SU-DHL-6 (cell line): ENCODE measurements around the gene SUV39H2.

ENCODE experiments used
- H2AFZ ChIP-seq: fragments of 200-600 bp; sonication (generic); 2 replicates; pipeline ENCODE4 v1.6.1; 2014; ENCODE audit warnings: low read depth, mild to moderate bottlenecking, moderate library complexity, mixed read lengths, antibody characterized with exemption, low read length; ENCODE audit not compliant: severe bottlenecking
- H3F3A ChIP-seq: fragments of 200-600 bp; shearing (Covaris generic); 2 replicates; pipeline ENCODE4 v1.6.0; 2016; ENCODE audit warnings: antibody characterized with exemption, mild to moderate bottlenecking; ENCODE audit not compliant: insufficient read depth
- H3K27ac ChIP-seq: fragments of 200-600 bp; sonication (generic); 2 replicates; pipeline ENCODE4 v1.5.1; 2016; ENCODE audit warnings: low read depth, mild to moderate bottlenecking, low read length, moderate library complexity, mixed read lengths
- H3K27me3 ChIP-seq: fragments of 200-600 bp; sonication (generic), shearing (Covaris generic); 2 replicates; pipeline ENCODE4 v1.6.0; 2014; ENCODE audit warnings: mild to moderate bottlenecking, low read length
- H3K36me3 ChIP-seq: fragments of 200-600 bp; sonication (generic); 2 replicates; pipeline ENCODE4 v1.6.1; 2014; ENCODE audit warnings: mild to moderate bottlenecking, low read length, mixed read lengths
- H3K4me2 ChIP-seq: fragments of 300-600, 200-600 bp; shearing (Covaris generic), sonication (generic); 2 replicates; pipeline ENCODE4 v1.6.0; 2014; ENCODE audit warnings: low read length, low read depth, mild to moderate bottlenecking; ENCODE audit not compliant: poor library complexity, severe bottlenecking
- H3K4me3 ChIP-seq: fragments of 200-600 bp; sonication (generic); 2 replicates; pipeline ENCODE4 v1.5.1; 2014; ENCODE audit warnings: antibody characterized with exemption, low read length, mild to moderate bottlenecking, mixed read lengths; ENCODE audit not compliant: insufficient read depth, poor library complexity, severe bottlenecking
- H3K79me2 ChIP-seq: fragments of 200-600 bp; sonication (generic); 2 replicates; pipeline ENCODE4 v1.6.1; 2014; ENCODE audit warnings: mild to moderate bottlenecking, low read length, moderate library complexity; ENCODE audit not compliant: insufficient read depth
- H3K9ac ChIP-seq: fragments of 200-600 bp; sonication (generic); 2 replicates; pipeline ENCODE4 v1.7.0; 2014; ENCODE audit warnings: mild to moderate bottlenecking, low read length
- H3K9me2 ChIP-seq: fragments of 200-600 bp; sonication (generic); replicated peaks from 2 replicates; pipeline ENCODE4 v1.6.1; 2014; ENCODE audit warnings: low read length; ENCODE audit not compliant: insufficient read depth
- H3K9me3 ChIP-seq: fragments of 200-600 bp; sonication (generic); 2 replicates; pipeline ENCODE4 v1.6.1; 2014; ENCODE audit warnings: low read length, mixed read lengths; ENCODE audit not compliant: insufficient read depth
- H4K20me1 ChIP-seq: fragments of 200-600 bp; sonication (generic); 2 replicates; pipeline ENCODE4 v1.6.1; 2014; ENCODE audit warnings: low read depth, mild to moderate bottlenecking, antibody characterized with exemption, low read length, moderate library complexity, mixed read lengths
- EZH2phosphoT487 ChIP-seq: fragments of 200-600 bp; sonication (generic), shearing (Covaris generic); conservative IDR thresholded peaks from 2 replicates; pipeline ENCODE4 v1.6.1; 2018; ENCODE audit warnings: mild to moderate bottlenecking, antibody characterized with exemption, low read length, moderate library complexity, mixed read lengths
- TF ChIP-seq, protein P1 (sequence below): fragments of 200-600 bp; sonication (generic); IDR thresholded peaks from one replicate; pipeline ENCODE4 v1.5.1; 2017; ENCODE audit warnings: antibody characterized with exemption, mild to moderate bottlenecking, low read length, moderate library complexity; ENCODE audit not compliant: insufficient read depth, poor library complexity, severe bottlenecking

The SUV39H2 gene

GRCh38 chr10:14880229-14880628, 1.6 kb downstream of the SUV39H2 start:
- Histone ChIP-seq H3K9me3 (no peaks in the 10 kb centered on the region), H3K9me2 (no peaks in the 10 kb centered on the region), H3K4me3 (peak overlapping the region; percentile 79), H3K27me3 (no peaks in the 10 kb centered on the region), H3F3A (peaks cover 9% of the 10 kb centered on the region), H4K20me1 (no peaks in the 10 kb centered on the region), H3K4me2 (peak overlapping the region; percentile 93), H3K9ac (peak overlapping the region; percentile 98), H3K36me3 (peaks cover 20% of the 10 kb centered on the region), H3K79me2 (peaks cover 89% of the 10 kb centered on the region), H3K27ac (peak overlapping the region; percentile 63; the same call in 1 of the 2 replicates), H2AFZ (no peak overlapping the region)
- no peak for TF ChIP-seq EZH2phosphoT487
- TF ChIP-seq, protein P1, sequence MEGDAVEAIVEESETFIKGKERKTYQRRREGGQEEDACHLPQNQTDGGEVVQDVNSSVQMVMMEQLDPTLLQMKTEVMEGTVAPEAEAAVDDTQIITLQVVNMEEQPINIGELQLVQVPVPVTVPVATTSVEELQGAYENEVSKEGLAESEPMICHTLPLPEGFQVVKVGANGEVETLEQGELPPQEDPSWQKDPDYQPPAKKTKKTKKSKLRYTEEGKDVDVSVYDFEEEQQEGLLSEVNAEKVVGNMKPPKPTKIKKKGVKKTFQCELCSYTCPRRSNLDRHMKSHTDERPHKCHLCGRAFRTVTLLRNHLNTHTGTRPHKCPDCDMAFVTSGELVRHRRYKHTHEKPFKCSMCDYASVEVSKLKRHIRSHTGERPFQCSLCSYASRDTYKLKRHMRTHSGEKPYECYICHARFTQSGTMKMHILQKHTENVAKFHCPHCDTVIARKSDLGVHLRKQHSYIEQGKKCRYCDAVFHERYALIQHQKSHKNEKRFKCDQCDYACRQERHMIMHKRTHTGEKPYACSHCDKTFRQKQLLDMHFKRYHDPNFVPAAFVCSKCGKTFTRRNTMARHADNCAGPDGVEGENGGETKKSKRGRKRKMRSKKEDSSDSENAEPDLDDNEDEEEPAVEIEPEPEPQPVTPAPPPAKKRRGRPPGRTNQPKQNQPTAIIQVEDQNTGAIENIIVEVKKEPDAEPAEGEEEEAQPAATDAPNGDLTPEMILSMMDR = no peak

DNA sequence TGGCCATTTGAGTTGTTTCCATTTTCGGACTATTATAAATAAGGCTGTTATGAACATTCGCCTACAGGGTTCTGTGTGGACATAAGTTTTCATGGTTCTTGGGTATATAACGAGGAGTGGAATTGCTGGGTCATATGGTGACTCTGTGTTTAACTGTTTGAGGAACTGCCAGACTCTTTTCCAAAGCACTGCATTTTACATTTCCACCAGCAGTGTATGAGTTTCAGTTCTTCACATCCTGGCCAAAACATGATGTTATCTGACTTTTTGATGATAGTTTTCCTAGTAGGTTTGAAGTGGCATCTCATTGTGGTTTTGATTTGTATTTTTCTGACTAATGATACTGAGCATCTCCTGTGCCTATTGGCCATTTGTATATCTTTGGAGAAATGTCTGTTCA, 5.4 kb downstream of the SUV39H2 start:
- H3K9me3 ChIP-seq = no peaks in the 10 kb centered on the region
- H3K79me2 ChIP-seq = peaks cover 99% of the 10 kb centered on the region
- H3K4me2 ChIP-seq = no peak overlapping the region
- peaks cover 20% of the 10 kb centered on the region for H3K36me3 ChIP-seq
- no peak overlapping the region for H3K4me3 ChIP-seq
- H3K27me3 ChIP-seq = no peaks in the 10 kb centered on the region
- H3K9ac ChIP-seq = no peak overlapping the region
- peaks cover 9% of the 10 kb centered on the region for H3F3A ChIP-seq
- H3K27ac ChIP-seq = no peak overlapping the region
- TF ChIP-seq, protein P1 = no peak
- no peak for TF ChIP-seq EZH2phosphoT487
- H2AFZ ChIP-seq = no peak overlapping the region
- H4K20me1 ChIP-seq = no peaks in the 10 kb centered on the region; the same call in 1 of the 2 replicates
- no peaks in the 10 kb centered on the region for H3K9me2 ChIP-seq

GRCh38 chr10:14889318-14889717, 10.7 kb downstream of the SUV39H2 start:
- Histone ChIP-seq H2AFZ (no peak overlapping the region), H3K9ac (no peak overlapping the region), H3K27me3 (no peaks in the 10 kb centered on the region), H3K9me3 (no peaks in the 10 kb centered on the region), H3K27ac (no peak overlapping the region), H3K4me3 (no peak overlapping the region), H3K4me2 (no peak overlapping the region), H3K79me2 (peaks cover 96% of the 10 kb centered on the region), H3K36me3 (peaks cover under 1% of the 10 kb centered on the region; the same call in 1 of the 2 replicates), H3F3A (peaks cover 6% of the 10 kb centered on the region; the same call in 1 of the 2 replicates), H4K20me1 (peaks cover 9% of the 10 kb centered on the region; the same call in 1 of the 2 replicates), H3K9me2 (no peaks in the 10 kb centered on the region)
- TF ChIP-seq, protein P1 = peak; percentile 28
- no peak for TF ChIP-seq EZH2phosphoT487
